ENCODE data around the gene MID1.

GRCh38 chrX:10582945-10583344 is 37.4 kb downstream of the MID1 start:
- TF ChIP-seq CTCF (IDR thresholded peaks at IDR 0.05) = no peak
- TF ChIP-seq POLR2A (IDR thresholded peaks at IDR 0.05) = no peak

Measured in Peyer's patch (tissue), 4 donors.